HG03558 (cell line): Measurements from ENCODE around the gene MTMR3.
"Not testable (repeated sequence)": the region's sequence is repeated elsewhere in the genome, so short reads cannot be mapped to it uniquely, and the experiment has no call there.

Source experiments
- ATAC-seq: cut with Tn5 transposase; IDR thresholded peaks from one replicate; pipeline ENCODE4 v1.9.1; 2021; ENCODE audit warnings: moderate number of reproducible peaks; ENCODE audit not compliant: unreplicated experiment; ENCODE audit errors: extremely low read depth

Gene MTMR3

GRCh38 chr22:30043161-30043560, 160.2 kb downstream of the MTMR3 start:
- ATAC-seq = no peak

- ATAC-seq = no peak
Measured at GRCh38 chr22:30044369-30044768, 161.4 kb downstream of the MTMR3 start.

- no peak for ATAC-seq
Measured at GRCh38 chr22:30044881-30045493, 162.0 kb downstream of the MTMR3 start.

- no peak for ATAC-seq
Measured at GRCh38 chr22:30045494-30045887, 162.5 kb downstream of the MTMR3 start.

GRCh38 chr22:30045901-30046715, 163.1 kb downstream of the MTMR3 start:
- no peak for ATAC-seq

GRCh38 chr22:30046716-30047363, 163.9 kb downstream of the MTMR3 start:
- no peak for ATAC-seq

- no peak for ATAC-seq
Measured at GRCh38 chr22:30047364-30047738, 164.4 kb downstream of the MTMR3 start.

GRCh38 chr22:30048681-30049080, 165.7 kb downstream of the MTMR3 start:
- ATAC-seq = no peak

- no peak for ATAC-seq
Measured at GRCh38 chr22:30054067-30054763, 171.2 kb downstream of the MTMR3 start.

- no peak for ATAC-seq
Measured at GRCh38 chr22:30054764-30055069, 171.7 kb downstream of the MTMR3 start.

GRCh38 chr22:30056015-30056414, 173.0 kb downstream of the MTMR3 start:
- no peak for ATAC-seq

GRCh38 chr22:30057375-30057774, 174.4 kb downstream of the MTMR3 start:
- no peak for ATAC-seq

GRCh38 chr22:30059346-30060020, 176.5 kb downstream of the MTMR3 start:
- not testable (repeated sequence) for ATAC-seq

- not testable (repeated sequence) for ATAC-seq
Measured at GRCh38 chr22:30061094-30061493, 178.1 kb downstream of the MTMR3 start.

GRCh38 chr22:30062259-30062658, 179.3 kb downstream of the MTMR3 start:
- no peak for ATAC-seq

GRCh38 chr22:30062950-30063349, 180.0 kb downstream of the MTMR3 start:
- no peak for ATAC-seq

GRCh38 chr22:30064172-30064571, 181.2 kb downstream of the MTMR3 start:
- ATAC-seq = no peak

- ATAC-seq = no peak
Measured at GRCh38 chr22:30073743-30074142, 190.8 kb downstream of the MTMR3 start.

- ATAC-seq = no peak
Measured at GRCh38 chr22:30074147-30074546, 191.2 kb downstream of the MTMR3 start.

GRCh38 chr22:30074994-30075393, 192.0 kb downstream of the MTMR3 start:
- ATAC-seq = no peak
